Neural cell (in vitro differentiated cells): ENCODE data around the gene SDK2.

Experiments
- EP300 ChIP-seq: fragments of 450-650 bp; conservative IDR thresholded peaks from 2 replicates; pipeline ENCODE4 v1.6.1; 2014; ENCODE audit warnings: antibody characterized with exemption, mild to moderate bottlenecking, moderate library complexity; ENCODE audit not compliant: poor library complexity, severe bottlenecking
- EZH2 ChIP-seq: fragments of 200-600, 300-800 bp; shearing (Covaris generic), sonication (generic); IDR thresholded peaks from 2 replicates; pipeline ENCODE4 v1.6.1; 2014; ENCODE audit warnings: antibody characterized with exemption, low read length, borderline replicate concordance, mild to moderate bottlenecking; ENCODE audit not compliant: insufficient read depth, poor library complexity, severe bottlenecking
- MXI1 ChIP-seq: fragments of 450-650 bp; conservative IDR thresholded peaks from 2 replicates; pipeline ENCODE4 v1.6.1; 2014; ENCODE audit warnings: antibody characterized with exemption, mild to moderate bottlenecking; ENCODE audit not compliant: poor library complexity, severe bottlenecking
- POLR2AphosphoS5 ChIP-seq: IDR thresholded peaks from 2 replicates; pipeline ENCODE4 v1.6.1; 2012
- RAD21 ChIP-seq: fragments of 450-650 bp; conservative IDR thresholded peaks from 2 replicates; pipeline ENCODE4 v1.6.1; 2014; ENCODE audit warnings: antibody characterized with exemption, mild to moderate bottlenecking, moderate library complexity
- SMC3 ChIP-seq: fragments of 450-650 bp; conservative IDR thresholded peaks from 2 replicates; pipeline ENCODE4 v1.6.1; 2014; ENCODE audit warnings: antibody characterized with exemption, mild to moderate bottlenecking, moderate library complexity; ENCODE audit not compliant: poor library complexity
- TAF1 ChIP-seq: IDR thresholded peaks from 2 replicates; pipeline ENCODE4 v1.6.1; 2012; ENCODE audit warnings: low read depth
- TF ChIP-seq, protein P1 (sequence below): IDR thresholded peaks from 2 replicates; pipeline ENCODE4 v1.6.1; 2012; ENCODE audit warnings: borderline replicate concordance
- TF ChIP-seq, protein P2 (sequence below): fragments of 450-650 bp; IDR thresholded peaks from 2 replicates; pipeline ENCODE4 v1.5.1; 2014; ENCODE audit warnings: antibody characterized with exemption, mild to moderate bottlenecking, moderate library complexity; ENCODE audit not compliant: poor library complexity, severe bottlenecking

GRCh38 chr17:73663614-73664013, 19.4 kb upstream of the SDK2 start:
- TF ChIP-seq, protein P1, sequence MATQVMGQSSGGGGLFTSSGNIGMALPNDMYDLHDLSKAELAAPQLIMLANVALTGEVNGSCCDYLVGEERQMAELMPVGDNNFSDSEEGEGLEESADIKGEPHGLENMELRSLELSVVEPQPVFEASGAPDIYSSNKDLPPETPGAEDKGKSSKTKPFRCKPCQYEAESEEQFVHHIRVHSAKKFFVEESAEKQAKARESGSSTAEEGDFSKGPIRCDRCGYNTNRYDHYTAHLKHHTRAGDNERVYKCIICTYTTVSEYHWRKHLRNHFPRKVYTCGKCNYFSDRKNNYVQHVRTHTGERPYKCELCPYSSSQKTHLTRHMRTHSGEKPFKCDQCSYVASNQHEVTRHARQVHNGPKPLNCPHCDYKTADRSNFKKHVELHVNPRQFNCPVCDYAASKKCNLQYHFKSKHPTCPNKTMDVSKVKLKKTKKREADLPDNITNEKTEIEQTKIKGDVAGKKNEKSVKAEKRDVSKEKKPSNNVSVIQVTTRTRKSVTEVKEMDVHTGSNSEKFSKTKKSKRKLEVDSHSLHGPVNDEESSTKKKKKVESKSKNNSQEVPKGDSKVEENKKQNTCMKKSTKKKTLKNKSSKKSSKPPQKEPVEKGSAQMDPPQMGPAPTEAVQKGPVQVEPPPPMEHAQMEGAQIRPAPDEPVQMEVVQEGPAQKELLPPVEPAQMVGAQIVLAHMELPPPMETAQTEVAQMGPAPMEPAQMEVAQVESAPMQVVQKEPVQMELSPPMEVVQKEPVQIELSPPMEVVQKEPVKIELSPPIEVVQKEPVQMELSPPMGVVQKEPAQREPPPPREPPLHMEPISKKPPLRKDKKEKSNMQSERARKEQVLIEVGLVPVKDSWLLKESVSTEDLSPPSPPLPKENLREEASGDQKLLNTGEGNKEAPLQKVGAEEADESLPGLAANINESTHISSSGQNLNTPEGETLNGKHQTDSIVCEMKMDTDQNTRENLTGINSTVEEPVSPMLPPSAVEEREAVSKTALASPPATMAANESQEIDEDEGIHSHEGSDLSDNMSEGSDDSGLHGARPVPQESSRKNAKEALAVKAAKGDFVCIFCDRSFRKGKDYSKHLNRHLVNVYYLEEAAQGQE, result no peak
- TF ChIP-seq, protein P2, sequence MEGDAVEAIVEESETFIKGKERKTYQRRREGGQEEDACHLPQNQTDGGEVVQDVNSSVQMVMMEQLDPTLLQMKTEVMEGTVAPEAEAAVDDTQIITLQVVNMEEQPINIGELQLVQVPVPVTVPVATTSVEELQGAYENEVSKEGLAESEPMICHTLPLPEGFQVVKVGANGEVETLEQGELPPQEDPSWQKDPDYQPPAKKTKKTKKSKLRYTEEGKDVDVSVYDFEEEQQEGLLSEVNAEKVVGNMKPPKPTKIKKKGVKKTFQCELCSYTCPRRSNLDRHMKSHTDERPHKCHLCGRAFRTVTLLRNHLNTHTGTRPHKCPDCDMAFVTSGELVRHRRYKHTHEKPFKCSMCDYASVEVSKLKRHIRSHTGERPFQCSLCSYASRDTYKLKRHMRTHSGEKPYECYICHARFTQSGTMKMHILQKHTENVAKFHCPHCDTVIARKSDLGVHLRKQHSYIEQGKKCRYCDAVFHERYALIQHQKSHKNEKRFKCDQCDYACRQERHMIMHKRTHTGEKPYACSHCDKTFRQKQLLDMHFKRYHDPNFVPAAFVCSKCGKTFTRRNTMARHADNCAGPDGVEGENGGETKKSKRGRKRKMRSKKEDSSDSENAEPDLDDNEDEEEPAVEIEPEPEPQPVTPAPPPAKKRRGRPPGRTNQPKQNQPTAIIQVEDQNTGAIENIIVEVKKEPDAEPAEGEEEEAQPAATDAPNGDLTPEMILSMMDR, result no peak
- TF ChIP-seq MXI1, result no peak
- TF ChIP-seq POLR2AphosphoS5, result no peak
- no peak for TF ChIP-seq RAD21
- TF ChIP-seq EZH2, result no peak
- no peak for TF ChIP-seq EP300
- no peak for TF ChIP-seq SMC3
- TF ChIP-seq TAF1, result no peak
